BJ (cell line): ENCODE data around the gene MACROD1. TPM values are rescaled to one million over a fixed set of nuclear protein-coding genes. Genes with fewer than 3 reads are reported as not detected.
A peak's percentile ranks its signal among the peaks of the same experiment; 100 is the strongest.

Source experiments
- CTCF ChIA-PET: fragments of 350-600 bp; formaldehyde crosslinking; extraction: SDS; loops from one replicate; lab custom pipeline; 2021; ENCODE audit warnings: antibody characterized with exemption, inconsistent platforms; lab: Yijun Ruan, JAX
- POLR2A ChIA-PET: fragments of 300-600 bp; sonication (Branson Sonifier 250); formaldehyde crosslinking; extraction: SDS; loops from one replicate; lab custom pipeline; 2021; ENCODE audit warnings: antibody characterized with exemption; lab: Charles Lee
- DNase-seq: peaks from one replicate; pipeline ENCODE4 v3.0.0-alpha.2; 2011; ENCODE audit warnings: low read depth
- H3K27me3 ChIP-seq: 2 replicates; pipeline ENCODE4 v1.6.0; 2011; ENCODE audit warnings: low read length; ENCODE audit not compliant: control insufficient read depth, insufficient read depth
- H3K36me3 ChIP-seq: 2 replicates; pipeline ENCODE4 v1.5.1; 2011; ENCODE audit warnings: low read length; ENCODE audit not compliant: control insufficient read depth, insufficient read depth
- H3K4me3 ChIP-seq: 2 replicates; pipeline ENCODE4 v1.5.1; 2011; ENCODE audit warnings: low read depth, mild to moderate bottlenecking, control low read depth, low read length
- polyA plus RNA-seq: library from polyadenylated mRNA; depleted of rRNA; stranded (reverse); fragments of >200 nt; gene quantifications from 2 replicates; pipeline ENCODE4 v1.2.3, GENCODE V29; 2011
- TF ChIP-seq, protein P1 (sequence below): IDR thresholded peaks from 2 replicates; pipeline ENCODE4 v1.5.1; 2011; ENCODE audit warnings: low read depth, mild to moderate bottlenecking, control low read depth, inconsistent platforms, low read length, moderate library complexity; ENCODE audit not compliant: insufficient read depth

MACROD1 gene
- polyA plus RNA-seq, 1 experiment = 12.4 TPM

GRCh38 chr11:64063777-64064176 lies 102.1 kb downstream of the MACROD1 start:
- no peaks in the 10 kb centered on the region for H3K36me3 ChIP-seq
- DNase-seq = no peak
- ChIA-PET CTCF (no interaction called here), POLR2A (no interaction called here)
- TF ChIP-seq, protein P1, sequence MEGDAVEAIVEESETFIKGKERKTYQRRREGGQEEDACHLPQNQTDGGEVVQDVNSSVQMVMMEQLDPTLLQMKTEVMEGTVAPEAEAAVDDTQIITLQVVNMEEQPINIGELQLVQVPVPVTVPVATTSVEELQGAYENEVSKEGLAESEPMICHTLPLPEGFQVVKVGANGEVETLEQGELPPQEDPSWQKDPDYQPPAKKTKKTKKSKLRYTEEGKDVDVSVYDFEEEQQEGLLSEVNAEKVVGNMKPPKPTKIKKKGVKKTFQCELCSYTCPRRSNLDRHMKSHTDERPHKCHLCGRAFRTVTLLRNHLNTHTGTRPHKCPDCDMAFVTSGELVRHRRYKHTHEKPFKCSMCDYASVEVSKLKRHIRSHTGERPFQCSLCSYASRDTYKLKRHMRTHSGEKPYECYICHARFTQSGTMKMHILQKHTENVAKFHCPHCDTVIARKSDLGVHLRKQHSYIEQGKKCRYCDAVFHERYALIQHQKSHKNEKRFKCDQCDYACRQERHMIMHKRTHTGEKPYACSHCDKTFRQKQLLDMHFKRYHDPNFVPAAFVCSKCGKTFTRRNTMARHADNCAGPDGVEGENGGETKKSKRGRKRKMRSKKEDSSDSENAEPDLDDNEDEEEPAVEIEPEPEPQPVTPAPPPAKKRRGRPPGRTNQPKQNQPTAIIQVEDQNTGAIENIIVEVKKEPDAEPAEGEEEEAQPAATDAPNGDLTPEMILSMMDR = no peak
- no peak overlapping the region for H3K4me3 ChIP-seq
- no peaks in the 10 kb centered on the region; the same call in 1 of the 2 replicates for H3K27me3 ChIP-seq

- Histone ChIP-seq H3K4me3 (no peak overlapping the region), H3K36me3 (no peaks in the 10 kb centered on the region), H3K27me3 (no peaks in the 10 kb centered on the region; the same call in 1 of the 2 replicates)
- DNase-seq = no peak
- ChIA-PET CTCF (interaction anchor here (0.9 kb wide), 1 partner anchor 62 kb away, joined by 3 read pairs; no protein-coding TSS in a partner anchor), POLR2A (no interaction called here)
- TF ChIP-seq, protein P1 = no peak
These were observed 103.5 kb downstream of the MACROD1 start for GRCh38 chr11:64062185-64063039.

- H3K4me3 ChIP-seq = peak overlapping the region; percentile 10; the same call in 1 of the 2 replicates
- DNase-seq = no peak
- ChIA-PET CTCF (no interaction called here), POLR2A (no interaction called here)
- TF ChIP-seq, protein P1 = no peak
- no peaks in the 10 kb centered on the region for H3K36me3 ChIP-seq
- no peaks in the 10 kb centered on the region for H3K27me3 ChIP-seq
These were observed 105.0 kb downstream of the MACROD1 start for GRCh38 chr11:64060861-64061444.

GRCh38 chr11:64060263-64060860 lies 105.6 kb downstream of the MACROD1 start:
- ChIA-PET POLR2A (no interaction called here), CTCF (no interaction called here)
- no peaks in the 10 kb centered on the region for H3K27me3 ChIP-seq
- DNase-seq = no peak
- no peak overlapping the region for H3K4me3 ChIP-seq
- TF ChIP-seq, protein P1 = no peak
- no peaks in the 10 kb centered on the region for H3K36me3 ChIP-seq

- no peak for DNase-seq
- POLR2A ChIA-PET = no interaction called here
- no peaks in the 10 kb centered on the region for H3K36me3 ChIP-seq
- H3K27me3 ChIP-seq = no peaks in the 10 kb centered on the region
- CTCF ChIA-PET = no interaction called here
- TF ChIP-seq, protein P1 = no peak
- no peak overlapping the region for H3K4me3 ChIP-seq
These were observed 106.4 kb downstream of the MACROD1 start for GRCh38 chr11:64059339-64060140.
